ENCODE results near the gene LMX1B.

LMX1B gene

GRCh38 chr9:126605792-126606482, 7.8 kb upstream of the LMX1B start:
- no peak for DNase-seq

GRCh38 chr9:126606483-126606870, 7.3 kb upstream of the LMX1B start:
- no peak for DNase-seq

GRCh38 chr9:126607086-126607485, 6.6 kb upstream of the LMX1B start:
- DNase-seq, result no peak

GRCh38 chr9:126607731-126608130, 6.0 kb upstream of the LMX1B start:
- no peak for DNase-seq

GRCh38 chr9:126608551-126608950, 5.2 kb upstream of the LMX1B start:
- no peak for DNase-seq

- no peak for DNase-seq
These were observed 4.5 kb upstream of the LMX1B start for GRCh38 chr9:126609191-126609590.

- DNase-seq, result no peak
These were observed 3.9 kb upstream of the LMX1B start for GRCh38 chr9:126609711-126610388.

GRCh38 chr9:126611193-126611591, 2.5 kb upstream of the LMX1B start:
- DNase-seq, result no peak

GRCh38 chr9:126611592-126612325, 2.0 kb upstream of the LMX1B start:
- peak; percentile 50 to 69 for DNase-seq

GRCh38 chr9:126612326-126612812, 1.4 kb upstream of the LMX1B start:
- DNase-seq, result no peak

- DNase-seq, result no peak
These were observed 701 bp upstream of the LMX1B start for GRCh38 chr9:126612813-126613641.

GRCh38 chr9:126614088-126614454, 343 bp downstream of the LMX1B start:
- no peak for DNase-seq

GRCh38 chr9:126614455-126615244, 922 bp downstream of the LMX1B start:
- no peak for DNase-seq

- no peak for DNase-seq
These were observed 1.6 kb downstream of the LMX1B start for GRCh38 chr9:126615245-126615790.

- DNase-seq, result no peak
These were observed 2.2 kb downstream of the LMX1B start for GRCh38 chr9:126615791-126616447.

GRCh38 chr9:126616521-126616976, 2.8 kb downstream of the LMX1B start:
- no peak for DNase-seq

- no peak for DNase-seq
These were observed 3.5 kb downstream of the LMX1B start for GRCh38 chr9:126617003-126617822.

GRCh38 chr9:126617823-126618165, 4.1 kb downstream of the LMX1B start:
- DNase-seq, result no peak

GRCh38 chr9:126618190-126618584, 4.5 kb downstream of the LMX1B start:
- no peak for DNase-seq
